Neural cell (in vitro differentiated cells): ENCODE results near the gene SUGCT. TPM values are rescaled to one million over a fixed set of nuclear protein-coding genes. Genes with fewer than 3 reads are reported as not detected.

Experiments used
- H2AFZ ChIP-seq: fragments of 200-600, 300-800 bp; sonication (generic), shearing (Covaris generic); 2 replicates; pipeline ENCODE4 v1.6.0; 2014; ENCODE audit warnings: low read depth, mild to moderate bottlenecking, antibody characterized with exemption, low read length, moderate library complexity
- H3F3A ChIP-seq: fragments of 200-600 bp; shearing (Covaris generic); 2 replicates; pipeline ENCODE4 v1.6.1; 2016; ENCODE audit warnings: mild to moderate bottlenecking, moderate library complexity, mixed read lengths, antibody characterized with exemption, low read length; ENCODE audit not compliant: insufficient read depth, poor library complexity, severe bottlenecking
- H3K27ac ChIP-seq: fragments of 200-600, 300-800 bp; sonication (generic), shearing (Covaris generic); 2 replicates; pipeline ENCODE4 v1.5.1; 2014; ENCODE audit warnings: mild to moderate bottlenecking, low read length, moderate library complexity
- H3K27me3 ChIP-seq: fragments of 300-800, 200-600 bp; sonication (generic), shearing (Covaris generic); 2 replicates; pipeline ENCODE4 v1.6.0; 2014; ENCODE audit warnings: mild to moderate bottlenecking, low read depth, low read length, moderate library complexity; ENCODE audit not compliant: insufficient read depth
- H3K36me3 ChIP-seq: fragments of 300-800, 200-600 bp; sonication (generic), shearing (Covaris generic); 2 replicates; pipeline ENCODE4 v1.5.1; 2014; ENCODE audit warnings: mild to moderate bottlenecking, antibody characterized with exemption, low read length, moderate library complexity; ENCODE audit not compliant: insufficient read depth
- H3K4me2 ChIP-seq: fragments of 300-800, 200-600 bp; sonication (generic), shearing (Covaris generic); 2 replicates; pipeline ENCODE4 v1.6.0; 2014; ENCODE audit warnings: mild to moderate bottlenecking, low read length
- H3K4me3 ChIP-seq: fragments of 300-800, 200-600 bp; sonication (generic), shearing (Covaris generic); 2 replicates; pipeline ENCODE4 v1.5.1; 2014; ENCODE audit warnings: mild to moderate bottlenecking, low read length, moderate library complexity
- H3K79me2 ChIP-seq: fragments of 200-600 bp; shearing (Covaris generic); replicated peaks from 2 replicates; pipeline ENCODE4 v1.6.0; 2014; ENCODE audit warnings: mild to moderate bottlenecking, low read length, moderate library complexity; ENCODE audit not compliant: insufficient read depth
- H3K9ac ChIP-seq: fragments of 300-800, 200-600 bp; sonication (generic), shearing (Covaris generic); 2 replicates; pipeline ENCODE4 v1.6.1; 2016; ENCODE audit warnings: mild to moderate bottlenecking, low read length, mixed read lengths
- H3K9me2 ChIP-seq: fragments of 200-600 bp; shearing (Covaris generic); 2 replicates; pipeline ENCODE4 v1.6.1; 2016; ENCODE audit warnings: mild to moderate bottlenecking, low read length, mixed read lengths; ENCODE audit not compliant: insufficient read depth
- H3K9me3 ChIP-seq: fragments of 200-600, 300-800 bp; sonication (generic), shearing (Covaris generic); 2 replicates; pipeline ENCODE4 v1.6.1; 2016; ENCODE audit warnings: mild to moderate bottlenecking, mixed run types, low read length, moderate library complexity, mixed read lengths
- H4K20me1 ChIP-seq: fragments of 200-600 bp; shearing (Covaris generic); 2 replicates; pipeline ENCODE4 v1.6.1; 2016; ENCODE audit warnings: mild to moderate bottlenecking, mixed run types; ENCODE audit not compliant: insufficient read depth
- CTCF ChIP-seq: fragments of 450-650 bp; IDR thresholded peaks from 2 replicates; pipeline ENCODE4 v1.5.1; 2014; ENCODE audit warnings: antibody characterized with exemption, mild to moderate bottlenecking, moderate library complexity; ENCODE audit not compliant: poor library complexity, severe bottlenecking
- EP300 ChIP-seq: fragments of 450-650 bp; conservative IDR thresholded peaks from 2 replicates; pipeline ENCODE4 v1.6.1; 2014; ENCODE audit warnings: antibody characterized with exemption, mild to moderate bottlenecking, moderate library complexity; ENCODE audit not compliant: poor library complexity, severe bottlenecking
- EZH2 ChIP-seq: fragments of 200-600, 300-800 bp; shearing (Covaris generic), sonication (generic); IDR thresholded peaks from 2 replicates; pipeline ENCODE4 v1.6.1; 2014; ENCODE audit warnings: antibody characterized with exemption, low read length, borderline replicate concordance, mild to moderate bottlenecking; ENCODE audit not compliant: insufficient read depth, poor library complexity, severe bottlenecking
- MXI1 ChIP-seq: fragments of 450-650 bp; conservative IDR thresholded peaks from 2 replicates; pipeline ENCODE4 v1.6.1; 2014; ENCODE audit warnings: antibody characterized with exemption, mild to moderate bottlenecking; ENCODE audit not compliant: poor library complexity, severe bottlenecking
- POLR2AphosphoS5 ChIP-seq: IDR thresholded peaks from 2 replicates; pipeline ENCODE4 v1.6.1; 2012
- RAD21 ChIP-seq: fragments of 450-650 bp; conservative IDR thresholded peaks from 2 replicates; pipeline ENCODE4 v1.6.1; 2014; ENCODE audit warnings: antibody characterized with exemption, mild to moderate bottlenecking, moderate library complexity
- TAF1 ChIP-seq: IDR thresholded peaks from 2 replicates; pipeline ENCODE4 v1.6.1; 2012; ENCODE audit warnings: low read depth
- polyA plus RNA-seq: library from polyadenylated mRNA; depleted of rRNA; stranded (reverse); fragments of >200 nt; gene quantifications from 2 replicates; pipeline ENCODE4 v1.2.3, GENCODE V29; 2014
- TF ChIP-seq, protein P1 (sequence below): IDR thresholded peaks from 2 replicates; pipeline ENCODE4 v1.6.1; 2012; ENCODE audit warnings: borderline replicate concordance

Gene SUGCT
- polyA plus RNA-seq, 1 donor from 2014 or later, result not detected

GRCh38 chr7:40847921-40848320, 713.1 kb downstream of the SUGCT start:
- TF ChIP-seq POLR2AphosphoS5 (no peak), CTCF (no peak), EP300 (no peak), RAD21 (no peak)
- TF ChIP-seq, protein P1, sequence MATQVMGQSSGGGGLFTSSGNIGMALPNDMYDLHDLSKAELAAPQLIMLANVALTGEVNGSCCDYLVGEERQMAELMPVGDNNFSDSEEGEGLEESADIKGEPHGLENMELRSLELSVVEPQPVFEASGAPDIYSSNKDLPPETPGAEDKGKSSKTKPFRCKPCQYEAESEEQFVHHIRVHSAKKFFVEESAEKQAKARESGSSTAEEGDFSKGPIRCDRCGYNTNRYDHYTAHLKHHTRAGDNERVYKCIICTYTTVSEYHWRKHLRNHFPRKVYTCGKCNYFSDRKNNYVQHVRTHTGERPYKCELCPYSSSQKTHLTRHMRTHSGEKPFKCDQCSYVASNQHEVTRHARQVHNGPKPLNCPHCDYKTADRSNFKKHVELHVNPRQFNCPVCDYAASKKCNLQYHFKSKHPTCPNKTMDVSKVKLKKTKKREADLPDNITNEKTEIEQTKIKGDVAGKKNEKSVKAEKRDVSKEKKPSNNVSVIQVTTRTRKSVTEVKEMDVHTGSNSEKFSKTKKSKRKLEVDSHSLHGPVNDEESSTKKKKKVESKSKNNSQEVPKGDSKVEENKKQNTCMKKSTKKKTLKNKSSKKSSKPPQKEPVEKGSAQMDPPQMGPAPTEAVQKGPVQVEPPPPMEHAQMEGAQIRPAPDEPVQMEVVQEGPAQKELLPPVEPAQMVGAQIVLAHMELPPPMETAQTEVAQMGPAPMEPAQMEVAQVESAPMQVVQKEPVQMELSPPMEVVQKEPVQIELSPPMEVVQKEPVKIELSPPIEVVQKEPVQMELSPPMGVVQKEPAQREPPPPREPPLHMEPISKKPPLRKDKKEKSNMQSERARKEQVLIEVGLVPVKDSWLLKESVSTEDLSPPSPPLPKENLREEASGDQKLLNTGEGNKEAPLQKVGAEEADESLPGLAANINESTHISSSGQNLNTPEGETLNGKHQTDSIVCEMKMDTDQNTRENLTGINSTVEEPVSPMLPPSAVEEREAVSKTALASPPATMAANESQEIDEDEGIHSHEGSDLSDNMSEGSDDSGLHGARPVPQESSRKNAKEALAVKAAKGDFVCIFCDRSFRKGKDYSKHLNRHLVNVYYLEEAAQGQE, result no peak
- H3K79me2 ChIP-seq, result no peaks in the 10 kb centered on the region
- no peak overlapping the region for H2AFZ ChIP-seq

GRCh38 chr7:40848541-40849221, 713.9 kb downstream of the SUGCT start:
- Histone ChIP-seq H3K79me2 (no peaks in the 10 kb centered on the region), H3K4me3 (no peak overlapping the region)

More at GRCh38 chr7:40847921-40848320, 713.1 kb downstream of the SUGCT start:
- no peaks in the 10 kb centered on the region for H3K9me2 ChIP-seq
- H3K4me2 ChIP-seq, result no peak overlapping the region
- no peak overlapping the region for H3K9ac ChIP-seq
- H3K27ac ChIP-seq, result no peak overlapping the region
- H4K20me1 ChIP-seq, result no peaks in the 10 kb centered on the region
- H3K9me3 ChIP-seq, result no peaks in the 10 kb centered on the region
- H3K36me3 ChIP-seq, result no peaks in the 10 kb centered on the region
- no peak overlapping the region for H3K4me3 ChIP-seq
- H3F3A ChIP-seq, result no peaks in the 10 kb centered on the region
- H3K27me3 ChIP-seq, result no peaks in the 10 kb centered on the region

More at GRCh38 chr7:40848541-40849221, 713.9 kb downstream of the SUGCT start:
- Histone ChIP-seq H3K4me2 (no peak overlapping the region), H2AFZ (no peak overlapping the region), H3K27ac (no peak overlapping the region), H3K9me3 (no peaks in the 10 kb centered on the region), H3K9me2 (no peaks in the 10 kb centered on the region), H3K27me3 (no peaks in the 10 kb centered on the region), H3K36me3 (no peaks in the 10 kb centered on the region), H4K20me1 (no peaks in the 10 kb centered on the region), H3F3A (no peaks in the 10 kb centered on the region), H3K9ac (no peak overlapping the region)
- TF ChIP-seq EZH2 (no peak), EP300 (no peak), TAF1 (no peak), CTCF (no peak), RAD21 (no peak), MXI1 (no peak)
